Transverse colon (tissue), 4 donors: ENCODE data around the gene HOXB7. TPM values are rescaled to one million over a fixed set of nuclear protein-coding genes. Genes with fewer than 3 reads are reported as not detected.

Source experiments
- DNase-seq: peaks from one replicate; pipeline ENCODE4 v3.0.0-alpha.2; 2019
- H3K27ac ChIP-seq, 4 donors: fragments of 200-600 bp; sonication (generic); 2 replicates each; pipeline ENCODE4 v1.5.1; 2016 to 2018; ENCODE audit warnings: inconsistent platforms in 4 of 4
- H3K27me3 ChIP-seq: fragments of 200-600 bp; sonication (generic); 2 replicates; pipeline ENCODE4 v1.5.1; 2017; ENCODE audit warnings: inconsistent platforms
- H3K36me3 ChIP-seq, 4 donors: fragments of 200-600 bp; sonication (generic); 2 replicates each; pipeline ENCODE4 v1.5.1; 2017 to 2019; ENCODE audit warnings: inconsistent platforms in 4 of 4
- H3K4me1 ChIP-seq, 4 donors: fragments of 200-600 bp; sonication (generic); 2 replicates each; pipeline ENCODE4 v1.5.1; 2017 to 2020; ENCODE audit warnings: inconsistent platforms in 4 of 4
- H3K4me3 ChIP-seq, 4 donors: fragments of 200-600 bp; sonication (generic); 1 replicate in 1 of 4; 2 replicates in 3 of 4; pipeline versions ENCODE4 v1.5.1 to v1.6.1; 2017 to 2019; ENCODE audit warnings: inconsistent platforms in 4 of 4
- H3K9me3 ChIP-seq, 2 donors: fragments of 200-600 bp; sonication (generic); 2 replicates each; pipeline ENCODE4 v1.5.1; 2017 to 2019; ENCODE audit warnings: inconsistent platforms in 2 of 2
- EP300 ChIP-seq: sonication (generic); formaldehyde crosslinking; IDR thresholded peaks from one replicate; pipeline ENCODE4 v1.6.1; 2017; ENCODE audit warnings: antibody characterized with exemption, low read depth
- POLR2A ChIP-seq: fragments of 450-650 bp; IDR thresholded peaks from one replicate; pipeline ENCODE4 v1.6.1; 2016; ENCODE audit warnings: antibody characterized with exemption, mild to moderate bottlenecking, moderate library complexity
- POLR2AphosphoS5 ChIP-seq, 3 donors: sonication (generic); formaldehyde crosslinking; IDR thresholded peaks; one replicate each; pipeline ENCODE4 v1.6.1; 2016; ENCODE audit warnings: antibody characterized with exemption in 3 of 3
- WGBS, 2 donors: methylation state at CpG; one replicate each; pipeline ENCODE4 v1.1.5; 2018; ENCODE audit warnings: low coverage in 1 of 2; 5-methylcytosine and 5-hydroxymethylcytosine counted together
- in situ Hi-C, 4 donors: fragments of 200-750 bp; cut with MboI; loops; one replicate each; pipeline versions ENCODE4 v1.15.0 to v1.15.1; 2017; ENCODE audit warnings: low sequenced_read_pairs in 3 of 4, low pct_ligation_motif_present in 1 of 4, low pct_unique_long_range_greater_than_20kb in 1 of 4
- intact Hi-C: fragments of 100-400 bp; cut with DNase I; formaldehyde crosslinking; loops from one replicate; pipeline ENCODE4 v1.15.1; 2023; ENCODE audit warnings: low total_unique reads
- total RNA-seq, 4 donors: library from RNA; depleted of rRNA; stranded (reverse); fragments of >200 nt; gene quantifications; one replicate each; pipeline ENCODE4 v1.1.0, GENCODE V29; 2016
- TF ChIP-seq, protein P1 (sequence below), 5 experiments: fragments of 200-600 bp in 3 of 5; fragments of 450-650 bp in 2 of 5; sonication (generic) in 3 of 5; IDR thresholded peaks; 1 replicate in 2 of 5; 2 replicates in 3 of 5; pipeline ENCODE4 v1.5.1; 2016 to 2017; ENCODE audit warnings: antibody characterized with exemption in 5 of 5, inconsistent platforms in 3 of 5, mild to moderate bottlenecking in 2 of 5, moderate library complexity in 1 of 5

The HOXB7 gene
- total RNA-seq, 4 donors from 2014 or later, result 11.2 to 20.9 (median 16.7) TPM; not detected in 1

- intact Hi-C loops, result no loop called here
- no peak for TF ChIP-seq POLR2A
- in situ Hi-C loops, result loop anchor here in 2 of 4 donors (5.0 to 10.0 kb wide), 3 partner anchors 96 to 246 kb away; no protein-coding TSS in a partner anchor
- H3K27ac ChIP-seq, result peak overlapping the region; percentile 89 to 95 (median 92)
- peaks cover 0 to 5% (median 0%) of the 10 kb centered on the region in 4 donors for H3K36me3 ChIP-seq
- no peak for DNase-seq
- peak overlapping the region in 3 of 4 donors; percentile 15 to 64 (median 33) for H3K4me3 ChIP-seq
- peaks cover 0 to 84% (median 33%) of the 10 kb centered on the region in 4 donors for H3K4me1 ChIP-seq
- H3K27me3 ChIP-seq, result peaks cover 5% of the 10 kb centered on the region
- H3K9me3 ChIP-seq, result no peaks in the 10 kb centered on the region
These were observed 20.1 kb downstream of the HOXB7 start for GRCh38 chr17:48590607-48591161.

DNA sequence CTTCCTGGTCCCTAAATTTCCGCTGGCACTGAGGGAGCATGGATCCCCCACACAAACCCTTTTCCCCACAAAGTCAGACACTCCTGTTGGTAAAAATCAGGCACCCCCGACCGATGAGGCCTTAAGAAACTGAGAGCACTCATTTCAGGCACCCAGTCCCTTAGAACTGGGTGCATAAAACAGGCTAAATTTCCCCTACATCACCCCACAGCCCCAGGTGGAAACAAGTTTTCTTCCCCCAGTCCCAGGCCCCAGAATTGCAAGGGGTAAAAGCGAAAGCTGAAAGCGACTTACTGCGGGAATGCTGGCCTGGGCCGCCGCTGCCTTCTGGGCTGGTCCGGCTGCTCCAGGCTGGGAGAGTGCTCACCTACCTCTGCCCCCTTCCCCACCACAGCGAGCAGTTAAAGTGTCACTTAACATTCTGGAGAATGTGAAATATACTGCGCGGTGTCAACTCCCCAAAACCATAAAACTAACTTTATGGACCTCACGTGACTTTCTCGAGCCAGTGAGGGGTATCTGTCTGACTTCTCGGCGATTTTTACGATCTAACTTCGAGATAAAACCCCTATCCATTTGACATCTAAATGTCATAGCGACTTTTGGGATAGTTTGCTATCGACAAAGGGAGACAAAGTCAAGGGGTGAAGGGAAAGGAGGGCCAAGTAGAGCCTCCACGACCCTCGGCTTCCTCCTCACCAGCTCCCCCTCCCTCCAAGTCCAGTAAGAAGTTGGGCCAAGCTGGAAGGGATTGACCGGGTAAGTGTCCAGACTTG is 20.8 kb downstream of the HOXB7 start, which contains the start of gene HOXB3:
HOXB3 (minus strand) TSS at position 411 of the 776 bp plus-strand sequence. CDS start 37,767 bp downstream, outside the sequence.
- Histone ChIP-seq H3K27me3 (peaks cover 5% of the 10 kb centered on the region), H3K27ac (peak within 1 kb of the TSS; percentile 89 to 95 (median 92)), H3K4me3 (peak within 1 kb of the TSS; percentile 15 to 64 (median 27)), H3K36me3 (peaks cover 0 to 2% (median 0%) of the 10 kb centered on the region in 4 donors), H3K9me3 (no peaks in the 10 kb centered on the region), H3K4me1 (peaks cover 0 to 80% (median 34%) of the 10 kb centered on the region in 4 donors)
- in situ Hi-C loops, result loop anchor here in 2 of 4 donors (5.0 to 10.0 kb wide), 3 partner anchors 95 to 245 kb away; no protein-coding TSS in a partner anchor
- intact Hi-C loops, result no loop called here
- TF ChIP-seq POLR2AphosphoS5 (IDR thresholded peaks at IDR 0.05), result peak; percentile 51 to 80 (median 69)
- TF ChIP-seq, protein P1, sequence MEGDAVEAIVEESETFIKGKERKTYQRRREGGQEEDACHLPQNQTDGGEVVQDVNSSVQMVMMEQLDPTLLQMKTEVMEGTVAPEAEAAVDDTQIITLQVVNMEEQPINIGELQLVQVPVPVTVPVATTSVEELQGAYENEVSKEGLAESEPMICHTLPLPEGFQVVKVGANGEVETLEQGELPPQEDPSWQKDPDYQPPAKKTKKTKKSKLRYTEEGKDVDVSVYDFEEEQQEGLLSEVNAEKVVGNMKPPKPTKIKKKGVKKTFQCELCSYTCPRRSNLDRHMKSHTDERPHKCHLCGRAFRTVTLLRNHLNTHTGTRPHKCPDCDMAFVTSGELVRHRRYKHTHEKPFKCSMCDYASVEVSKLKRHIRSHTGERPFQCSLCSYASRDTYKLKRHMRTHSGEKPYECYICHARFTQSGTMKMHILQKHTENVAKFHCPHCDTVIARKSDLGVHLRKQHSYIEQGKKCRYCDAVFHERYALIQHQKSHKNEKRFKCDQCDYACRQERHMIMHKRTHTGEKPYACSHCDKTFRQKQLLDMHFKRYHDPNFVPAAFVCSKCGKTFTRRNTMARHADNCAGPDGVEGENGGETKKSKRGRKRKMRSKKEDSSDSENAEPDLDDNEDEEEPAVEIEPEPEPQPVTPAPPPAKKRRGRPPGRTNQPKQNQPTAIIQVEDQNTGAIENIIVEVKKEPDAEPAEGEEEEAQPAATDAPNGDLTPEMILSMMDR (IDR thresholded peaks at IDR 0.05), result no peak
- no peak for TF ChIP-seq EP300
- peak; percentile 13 for TF ChIP-seq POLR2A
- DNase-seq, result no peak
- WGBS, 2 donors, result 30 to 39% methylated on average over 11 to 23 of the region's 23 CpGs

DNA sequence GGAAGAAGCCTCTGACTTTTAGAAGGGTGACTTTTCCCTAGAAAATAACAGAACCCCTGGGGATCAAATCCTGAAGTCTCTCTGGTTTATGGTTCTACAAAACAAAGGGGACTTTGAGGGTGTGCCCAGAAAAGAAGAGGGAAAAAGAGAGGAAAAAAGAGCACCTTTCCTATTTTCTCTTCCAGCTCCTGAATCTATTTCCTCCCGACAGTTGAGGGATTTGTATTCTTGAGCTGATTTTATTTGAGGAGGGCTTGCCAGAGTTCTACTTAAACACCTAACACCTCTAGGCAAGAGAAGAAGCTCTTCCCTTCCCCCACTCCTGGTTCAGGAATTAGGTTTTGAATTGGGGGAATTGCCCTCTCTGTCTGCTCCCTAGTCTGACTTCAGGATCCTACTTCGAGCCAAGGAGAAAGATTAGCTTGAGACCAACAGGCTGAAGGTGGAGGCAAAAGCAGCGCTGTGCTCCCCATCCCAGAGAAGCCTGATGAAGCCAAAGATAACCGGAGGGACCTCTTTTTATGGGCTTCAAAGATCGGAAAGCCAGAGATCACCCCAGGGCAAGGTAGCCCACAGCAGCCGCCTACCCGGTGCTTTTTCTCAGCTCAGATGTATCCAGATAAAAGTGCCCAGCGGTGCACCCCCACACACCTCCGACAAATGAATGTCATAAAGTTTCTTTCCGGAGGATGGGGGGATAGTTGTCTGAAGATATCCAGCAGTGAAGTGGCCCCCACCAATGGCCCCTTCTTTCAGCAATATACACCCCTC is 21.6 kb downstream of the HOXB7 start:
- no peaks in the 10 kb centered on the region for H3K27me3 ChIP-seq
- TF ChIP-seq EP300, result no peak
- no peak for TF ChIP-seq POLR2A
- TF ChIP-seq POLR2AphosphoS5 (IDR thresholded peaks at IDR 0.05), result no peak
- TF ChIP-seq, protein P1 (IDR thresholded peaks at IDR 0.05), result no peak
- 38 to 44% methylated on average over 1 to 10 of the region's 10 CpGs for WGBS, 2 donors
- H3K36me3 ChIP-seq, result no peaks in the 10 kb centered on the region
- intact Hi-C loops (no loop called here), in situ Hi-C loops (no loop called here)
- DNase-seq, result no peak
- peak overlapping the region; percentile 15 to 64 (median 31) for H3K4me3 ChIP-seq
- no peaks in the 10 kb centered on the region for H3K9me3 ChIP-seq
- peaks cover 2 to 80% (median 37%) of the 10 kb centered on the region in 4 donors for H3K4me1 ChIP-seq
- H3K27ac ChIP-seq, result peak overlapping the region; percentile 89 to 95 (median 92)

DNA sequence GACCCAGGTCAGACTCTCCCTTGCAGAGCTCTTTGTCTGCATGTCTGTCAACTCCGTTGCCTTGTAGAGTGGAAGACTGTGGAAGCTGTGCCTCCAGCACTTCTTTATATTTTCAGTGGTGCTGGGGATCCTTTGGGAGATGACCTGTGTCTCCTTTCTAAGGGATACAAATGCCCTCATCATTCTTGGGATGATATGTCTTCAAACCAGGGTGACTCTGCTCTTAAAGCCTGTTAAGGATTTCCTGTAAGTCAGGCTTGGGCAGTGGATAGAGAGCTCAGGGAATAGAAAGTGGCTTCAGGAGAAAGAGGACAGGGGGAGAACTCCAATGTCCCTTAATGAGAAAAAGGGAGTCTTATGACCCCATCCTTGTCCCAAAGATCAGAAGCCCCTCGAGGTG is 22.3 kb downstream of the HOXB7 start:
- 38 to 55% methylated on average over 1 to 2 of the region's 2 CpGs for WGBS, 2 donors
- Histone ChIP-seq H3K27me3 (peaks cover under 1% of the 10 kb centered on the region), H3K4me3 (peak overlapping the region in 3 of 4 donors; percentile 15 to 64 (median 41)), H3K9me3 (no peaks in the 10 kb centered on the region), H3K27ac (peak overlapping the region; percentile 89 to 95 (median 92)), H3K36me3 (no peaks in the 10 kb centered on the region), H3K4me1 (peaks cover 9 to 83% (median 44%) of the 10 kb centered on the region in 4 donors)
- DNase-seq, result no peak
- TF ChIP-seq POLR2AphosphoS5 (IDR thresholded peaks at IDR 0.05) (no peak), POLR2A (no peak), EP300 (no peak)
- TF ChIP-seq, protein P1 (IDR thresholded peaks at IDR 0.05), result no peak
- in situ Hi-C loops, result no loop called here
- intact Hi-C loops, result no loop called here
